ENCODE results near the gene ADGRA3. TPM values are rescaled to one million over a fixed set of nuclear protein-coding genes. Genes with fewer than 3 reads are reported as not detected.
A peak's percentile ranks its signal among the peaks of the same experiment; 100 is the strongest.

Gene ADGRA3
- polyA plus RNA-seq, 1 donor from 2014 or later, result 40.5 TPM

- Histone ChIP-seq H3K79me2 (replicated peaks; ENCODE audit: insufficient read depth, low read length) (no peaks in the 10 kb centered on the region), H3K9me3 (ENCODE audit: low read length) (no peaks in the 10 kb centered on the region), H4K20me1 (ENCODE audit: insufficient read depth) (no peaks in the 10 kb centered on the region), H2AFZ (ENCODE audit: low read depth, low read length) (no peak overlapping the region), H3K9ac (ENCODE audit: low read length) (no peak overlapping the region), H3K27me3 (ENCODE audit: insufficient read depth, low read depth, low read length) (no peaks in the 10 kb centered on the region), H3F3A (ENCODE audit: insufficient read depth, low read length, poor library complexity, severe bottlenecking) (no peaks in the 10 kb centered on the region), H3K4me3 (ENCODE audit: low read length) (no peak overlapping the region), H3K9me2 (ENCODE audit: insufficient read depth, low read length) (no peaks in the 10 kb centered on the region), H3K4me2 (ENCODE audit: low read length) (no peak overlapping the region), H3K36me3 (ENCODE audit: insufficient read depth, low read length) (no peaks in the 10 kb centered on the region), H3K27ac (ENCODE audit: low read length) (no peak overlapping the region)
- no peak for TF ChIP-seq EP300 (conservative IDR thresholded peaks at IDR 0.05; ENCODE audit: poor library complexity, severe bottlenecking)
- no peak for TF ChIP-seq POLR2AphosphoS5 (IDR thresholded peaks at IDR 0.05)
- no peak for TF ChIP-seq EZH2 (IDR thresholded peaks at IDR 0.05; ENCODE audit: borderline replicate concordance, insufficient read depth, low read length, poor library complexity, severe bottlenecking)
- TF ChIP-seq REST (IDR thresholded peaks at IDR 0.05; ENCODE audit: borderline replicate concordance), result no peak
- TF ChIP-seq MXI1 (conservative IDR thresholded peaks at IDR 0.05; ENCODE audit: poor library complexity, severe bottlenecking), result no peak
- no peak for TF ChIP-seq RAD21 (conservative IDR thresholded peaks at IDR 0.05)
- TF ChIP-seq TAF1 (IDR thresholded peaks at IDR 0.05; ENCODE audit: low read depth), result no peak
- TF ChIP-seq SMC3 (conservative IDR thresholded peaks at IDR 0.05; ENCODE audit: poor library complexity), result no peak
- TF ChIP-seq CTCF (IDR thresholded peaks at IDR 0.05; ENCODE audit: poor library complexity, severe bottlenecking), result no peak
Observed at GRCh38 chr4:22412013-22412412, 103.9 kb downstream of the ADGRA3 start.

DNA sequence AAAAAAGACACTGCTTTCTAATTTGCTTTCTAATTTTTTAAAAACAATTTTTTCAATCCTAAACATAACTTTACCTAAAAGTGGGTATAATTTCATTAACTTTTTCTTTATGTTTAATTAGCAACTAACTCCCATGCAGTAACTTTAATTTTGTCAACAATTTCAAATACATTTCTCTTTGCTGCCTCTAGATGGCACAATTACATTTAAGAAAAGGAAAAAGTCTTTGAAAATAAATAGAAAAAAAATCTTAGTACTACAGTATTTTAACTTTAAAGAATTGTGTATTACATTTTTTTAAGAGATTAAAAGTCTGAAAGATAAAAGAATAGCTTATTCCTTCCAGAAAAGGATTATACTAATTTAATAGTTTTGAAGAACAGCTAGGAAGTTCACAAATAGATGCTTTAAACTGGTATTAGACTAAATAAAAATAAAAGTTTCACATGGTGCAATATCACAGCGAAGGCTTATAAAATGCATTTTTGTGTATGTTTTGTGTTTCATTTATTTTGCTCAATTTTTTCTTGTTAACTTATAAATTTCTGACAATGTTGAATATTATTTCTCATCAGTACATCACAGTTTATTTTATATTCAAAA is 105.1 kb downstream of the ADGRA3 start:
- H3F3A ChIP-seq (ENCODE audit: insufficient read depth, low read length, poor library complexity, severe bottlenecking), result no peaks in the 10 kb centered on the region
- H3K9me3 ChIP-seq (ENCODE audit: low read length), result no peaks in the 10 kb centered on the region
- no peaks in the 10 kb centered on the region for H3K27me3 ChIP-seq (ENCODE audit: insufficient read depth, low read depth, low read length)
- no peak overlapping the region for H3K9ac ChIP-seq (ENCODE audit: low read length)
- no peak overlapping the region for H3K4me3 ChIP-seq (ENCODE audit: low read length)
- H3K79me2 ChIP-seq (replicated peaks; ENCODE audit: insufficient read depth, low read length), result no peaks in the 10 kb centered on the region
- no peaks in the 10 kb centered on the region for H3K9me2 ChIP-seq (ENCODE audit: insufficient read depth, low read length)
- TF ChIP-seq REST (IDR thresholded peaks at IDR 0.05; ENCODE audit: borderline replicate concordance), result no peak
- TF ChIP-seq CTCF (IDR thresholded peaks at IDR 0.05; ENCODE audit: poor library complexity, severe bottlenecking), result peak; percentile 72
- no peak for TF ChIP-seq TAF1 (IDR thresholded peaks at IDR 0.05; ENCODE audit: low read depth)
- no peak for TF ChIP-seq EP300 (conservative IDR thresholded peaks at IDR 0.05; ENCODE audit: poor library complexity, severe bottlenecking)
- no peak for TF ChIP-seq MXI1 (conservative IDR thresholded peaks at IDR 0.05; ENCODE audit: poor library complexity, severe bottlenecking)
- no peak for TF ChIP-seq EZH2 (IDR thresholded peaks at IDR 0.05; ENCODE audit: borderline replicate concordance, insufficient read depth, low read length, poor library complexity, severe bottlenecking)
- no peak for TF ChIP-seq POLR2AphosphoS5 (IDR thresholded peaks at IDR 0.05)
- TF ChIP-seq RAD21 (conservative IDR thresholded peaks at IDR 0.05), result peak; percentile 74
- TF ChIP-seq SMC3 (conservative IDR thresholded peaks at IDR 0.05; ENCODE audit: poor library complexity), result peak; percentile 77
- H3K36me3 ChIP-seq (ENCODE audit: insufficient read depth, low read length), result no peaks in the 10 kb centered on the region
- no peaks in the 10 kb centered on the region for H4K20me1 ChIP-seq (ENCODE audit: insufficient read depth)
- H2AFZ ChIP-seq (ENCODE audit: low read depth, low read length), result no peak overlapping the region
- no peak overlapping the region for H3K4me2 ChIP-seq (ENCODE audit: low read length)
- H3K27ac ChIP-seq (ENCODE audit: low read length), result no peak overlapping the region
